OCI-LY7 (cell line): ENCODE results near the gene TUBA1C. TPM values are rescaled to one million over a fixed set of nuclear protein-coding genes. Genes with fewer than 3 reads are reported as not detected.

Experiments used
- BruUV-seq: library from RNA; stranded (reverse); fragments of 400-500 nt; replicated peaks from 2 replicates; lab custom pipeline; 2021; lab: Mats Ljungman, UMichigan
- CTCF ChIA-PET: fragments of 300-600 bp; sonication (Branson Sonifier 250); formaldehyde crosslinking; loops from one replicate; lab custom pipeline; 2022; ENCODE audit warnings: antibody characterized with exemption; ENCODE audit not compliant: unreplicated experiment; lab: Charles Lee
- POLR2A ChIA-PET: fragments of 300-600 bp; sonication (Branson Sonifier 250); formaldehyde crosslinking; loops from one replicate; lab custom pipeline; 2022; ENCODE audit warnings: antibody characterized with exemption; lab: Charles Lee
- DNase-seq: peaks from one replicate; pipeline ENCODE4 v3.0.0-alpha.2; 2015; ENCODE audit warnings: low spot score
- H2AFZ ChIP-seq: fragments of 200-600 bp; sonication (generic), shearing (Covaris generic); 2 replicates; pipeline ENCODE4 v1.6.1; 2014; ENCODE audit warnings: mild to moderate bottlenecking, antibody characterized with exemption, low read length, moderate library complexity
- H3K27ac ChIP-seq: fragments of 200-600 bp; sonication (generic); 2 replicates; pipeline ENCODE4 v1.5.1; 2014; ENCODE audit warnings: mixed run types, low read depth, mild to moderate bottlenecking, moderate library complexity, low read length, inconsistent platforms; ENCODE audit not compliant: poor library complexity, severe bottlenecking
- H3K36me3 ChIP-seq: fragments of 200-600 bp; sonication (generic); 2 replicates; pipeline ENCODE4 v1.6.1; 2014; ENCODE audit warnings: mild to moderate bottlenecking, antibody characterized with exemption, low read length, moderate library complexity, mixed read lengths; ENCODE audit not compliant: insufficient read depth
- H3K4me1 ChIP-seq: fragments of 200-600 bp; sonication (generic); 2 replicates; pipeline ENCODE4 v1.5.1; 2014; ENCODE audit warnings: mild to moderate bottlenecking, low read length; ENCODE audit not compliant: insufficient read depth, poor library complexity, severe bottlenecking
- H3K4me2 ChIP-seq: fragments of 200-600 bp; sonication (generic); 2 replicates; pipeline ENCODE4 v1.6.1; 2014; ENCODE audit warnings: mild to moderate bottlenecking, low read length
- H3K4me3 ChIP-seq: fragments of 200-600 bp; sonication (generic); 2 replicates; pipeline ENCODE4 v1.5.1; 2014; ENCODE audit warnings: mild to moderate bottlenecking, low read depth, low read length; ENCODE audit not compliant: poor library complexity, severe bottlenecking
- H3K79me2 ChIP-seq: fragments of 200-600 bp; sonication (generic); 2 replicates; pipeline ENCODE4 v1.6.1; 2016; ENCODE audit warnings: low read depth, mild to moderate bottlenecking, low read length, moderate library complexity, mixed read lengths; ENCODE audit not compliant: insufficient read depth
- H3K9me2 ChIP-seq: fragments of 200-600 bp; sonication (generic); 2 replicates; pipeline ENCODE4 v1.6.1; 2016; ENCODE audit warnings: mild to moderate bottlenecking, low read length, mixed read lengths; ENCODE audit not compliant: insufficient read depth
- H3K9me3 ChIP-seq: fragments of 200-600 bp; sonication (generic); 2 replicates; pipeline ENCODE4 v1.6.1; 2014; ENCODE audit warnings: mild to moderate bottlenecking, mixed run types, low read length, mixed read lengths
- H4K20me1 ChIP-seq: fragments of 200-600 bp; sonication (generic); 2 replicates; pipeline ENCODE4 v1.6.1; 2014; ENCODE audit warnings: mild to moderate bottlenecking, antibody characterized with exemption, low read length, moderate library complexity, mixed read lengths; ENCODE audit not compliant: insufficient read depth
- CTCF ChIP-seq: fragments of 200-600 bp; sonication (generic); conservative IDR thresholded peaks from 2 replicates; pipeline ENCODE4 v1.5.1; 2014; ENCODE audit warnings: mild to moderate bottlenecking, antibody characterized with exemption, low read length, moderate library complexity, mixed read lengths
- EZH2phosphoT487 ChIP-seq: fragments of 200-600 bp; sonication (generic); IDR thresholded peaks from 2 replicates; pipeline ENCODE4 v1.6.1; 2018; ENCODE audit warnings: low read depth, borderline replicate concordance, mild to moderate bottlenecking, mixed run types, antibody characterized with exemption, low read length, moderate library complexity, mixed read lengths
- intact Hi-C: fragments of 100-400 bp; cut with micrococcal nuclease; formaldehyde crosslinking; loops from one replicate; pipeline ENCODE4 v1.10.0; 2022; ENCODE audit not compliant: unreplicated experiment
- total RNA-seq, 2 experiments: library from RNA; depleted of rRNA in 1 of 2; stranded (reverse); fragments of >200 nt in 1 of 2; shearing (Covaris generic) in 1 of 2; gene quantifications; 2 replicates each; pipeline ENCODE4 v1.2.3, GENCODE V29; 2014 to 2022

TUBA1C gene
- total RNA-seq, 2 experiments from 2014 or later = 276 to 291 TPM

DNA sequence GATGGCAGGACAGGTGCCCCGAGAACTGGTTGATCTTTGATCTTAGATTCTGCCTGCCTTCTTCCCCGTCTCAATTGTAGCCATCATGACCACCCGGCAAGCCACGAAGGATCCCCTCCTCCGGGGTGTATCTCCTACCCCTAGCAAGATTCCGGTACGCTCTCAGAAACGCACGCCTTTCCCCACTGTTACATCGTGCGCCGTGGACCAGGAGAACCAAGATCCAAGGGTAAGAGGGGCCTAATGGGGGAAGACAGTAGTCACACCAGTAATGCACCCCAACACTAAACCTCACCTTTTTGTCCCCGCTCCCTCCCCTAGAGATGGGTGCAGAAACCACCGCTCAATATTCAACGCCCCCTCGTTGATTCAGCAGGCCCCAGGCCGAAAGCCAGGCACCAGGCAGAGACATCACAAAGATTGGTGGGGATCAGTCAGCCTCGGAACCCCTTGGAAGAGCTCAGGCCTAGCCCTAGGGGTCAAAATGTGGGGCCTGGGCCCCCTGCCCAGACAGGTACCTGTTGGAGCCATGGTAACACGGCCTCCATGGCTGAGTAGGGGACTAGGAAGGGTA lies 58.7 kb downstream of the TUBA1C start:
- ChIA-PET CTCF (interaction anchor here (0.6 kb wide), 2 partner anchors 8 to 466 kb away, joined by 3 to 6 read pairs; no protein-coding TSS in a partner anchor), POLR2A (interaction anchor here (0.7 to 2.0 kb wide), 12 partner anchors 8 to 418 kb away, joined by 3 to 13 read pairs (median 3); partner anchors contain the start of genes SPATS2, TMBIM6 and TUBA1B)
- TF ChIP-seq CTCF = no peak
- TF ChIP-seq EZH2phosphoT487 = no peak
- Histone ChIP-seq H3K79me2 (peaks cover 16% of the 10 kb centered on the region; the same call in 1 of the 2 replicates), H3K4me2 (peak overlapping the region; percentile 88), H3K9me3 (no peaks in the 10 kb centered on the region), H3K9me2 (no peaks in the 10 kb centered on the region), H2AFZ (peak overlapping the region; percentile 62; the same call in 1 of the 2 replicates), H3K36me3 (peaks cover 43% of the 10 kb centered on the region), H3K27ac (peak overlapping the region; percentile 61), H4K20me1 (no peaks in the 10 kb centered on the region), H3K4me1 (peaks cover 24% of the 10 kb centered on the region), H3K4me3 (peak overlapping the region; percentile 91)
- DNase-seq = no peak
- intact Hi-C loops = loop anchor here (2.0 kb wide), 1 partner anchor 59 kb away; the partner anchor contains the start of gene TUBA1C
- BruUV-seq = TSS peak; percentile 83

Other genes with a start within 250 kb of the TUBA1C start
- gene PRKAG1, start 246.3 kb upstream of the TUBA1C start, total RNA-seq (2014; rRNA removed; shearing (Covaris generic)) = 22.8 and 23.6 TPM in 2 replicates
- 41.5 and 45.9 TPM in 2 replicates for gene PRKAG1, start 246.3 kb upstream of the TUBA1C start, total RNA-seq (2022)
- 41.8 and 43.2 TPM in 2 replicates for gene KMT2D, start 204.3 kb upstream of the TUBA1C start, total RNA-seq (2014; rRNA removed; shearing (Covaris generic))
- gene KMT2D, start 204.3 kb upstream of the TUBA1C start, total RNA-seq (2022) = 122 and 129 TPM in 2 replicates
- 3.0 and 3.7 TPM in 2 replicates for gene RHEBL1, start 195.1 kb upstream of the TUBA1C start, total RNA-seq (2014; rRNA removed; shearing (Covaris generic))
- 3.1 and 3.4 TPM in 2 replicates for gene RHEBL1, start 195.1 kb upstream of the TUBA1C start, total RNA-seq (2022)
- 0.06 TPM in 1 of 2 replicates, not detected in the other for gene DHH, start 170.3 kb upstream of the TUBA1C start, total RNA-seq (2014; rRNA removed; shearing (Covaris generic))
- gene DHH, start 170.3 kb upstream of the TUBA1C start, total RNA-seq (2022) = 0.17 and 0.31 TPM in 2 replicates
- 26.8 and 37.2 TPM in 2 replicates for gene LMBR1L, start 154.2 kb upstream of the TUBA1C start, total RNA-seq (2014; rRNA removed; shearing (Covaris generic))
- gene LMBR1L, start 154.2 kb upstream of the TUBA1C start, total RNA-seq (2022) = 43.6 and 48.1 TPM in 2 replicates
- gene TUBA1B, start 133.7 kb upstream of the TUBA1C start, total RNA-seq (2014; rRNA removed; shearing (Covaris generic)) = 3,393 and 3,539 TPM in 2 replicates
- gene TUBA1B, start 133.7 kb upstream of the TUBA1C start, total RNA-seq (2022) = 2,079 and 2,137 TPM in 2 replicates
- gene TUBA1A, start 76.0 kb upstream of the TUBA1C start, total RNA-seq (2014; rRNA removed; shearing (Covaris generic)) = 189 and 214 TPM in 2 replicates
- 136 and 159 TPM in 2 replicates for gene TUBA1A, start 76.0 kb upstream of the TUBA1C start, total RNA-seq (2022)
- not detected in 2 replicates for gene PRPH, start 30.1 kb downstream of the TUBA1C start, total RNA-seq (2014; rRNA removed; shearing (Covaris generic))
- not detected in 2 replicates for gene PRPH, start 30.1 kb downstream of the TUBA1C start, total RNA-seq (2022)
- gene TROAP, start 58.2 kb downstream of the TUBA1C start, total RNA-seq (2014; rRNA removed; shearing (Covaris generic)) = 116 and 150 TPM in 2 replicates
- gene TROAP, start 58.2 kb downstream of the TUBA1C start, total RNA-seq (2022) = 141 and 176 TPM in 2 replicates
- 0.19 and 0.21 TPM in 2 replicates for gene C1QL4, start 72.1 kb downstream of the TUBA1C start, total RNA-seq (2014; rRNA removed; shearing (Covaris generic))
- 0.17 TPM in 1 of 2 replicates, not detected in the other for gene C1QL4, start 72.1 kb downstream of the TUBA1C start, total RNA-seq (2022)
- 0.16 TPM in 1 of 2 replicates, not detected in the other for gene DNAJC22, start 81.8 kb downstream of the TUBA1C start, total RNA-seq (2014; rRNA removed; shearing (Covaris generic))
- gene DNAJC22, start 81.8 kb downstream of the TUBA1C start, total RNA-seq (2022) = 0.76 and 1.1 TPM in 2 replicates
- gene SPATS2, start 102.4 kb downstream of the TUBA1C start, total RNA-seq (2014; rRNA removed; shearing (Covaris generic)) = 19.1 and 22.7 TPM in 2 replicates
- 36.4 and 37.5 TPM in 2 replicates for gene SPATS2, start 102.4 kb downstream of the TUBA1C start, total RNA-seq (2022)